ENCODE data around the gene SLC12A8.

The SLC12A8 gene

DNA sequence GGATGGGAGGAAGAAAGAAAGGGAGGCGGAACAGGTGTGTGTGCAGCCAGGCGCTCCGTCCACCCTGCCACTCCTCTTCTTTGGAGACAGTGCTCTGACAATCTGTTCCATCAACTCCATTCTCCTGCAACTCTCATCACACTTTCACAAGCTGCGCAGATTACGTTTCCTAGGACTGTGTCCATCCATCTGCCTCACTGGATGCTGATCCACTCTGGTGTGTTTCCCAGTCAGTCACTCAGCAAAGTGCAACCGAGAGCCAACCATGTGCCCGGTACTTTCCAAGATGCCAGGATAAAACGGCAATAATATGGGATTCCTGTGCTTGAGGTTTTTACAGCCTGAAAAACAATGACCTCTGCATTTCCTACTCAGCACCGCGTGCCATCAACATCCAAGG lies 59.6 kb downstream of the SLC12A8 start:
- Histone ChIP-seq H3K4me2 (ENCODE audit: low read length, poor library complexity, severe bottlenecking) (no peak overlapping the region), H3K27ac (ENCODE audit: low read length, poor library complexity, severe bottlenecking) (no peak overlapping the region), H2BK120ac (ENCODE audit: low read depth, low read length) (no peak overlapping the region), H3K27me3 (ENCODE audit: control insufficient read depth in 1 of 2, insufficient read depth in 1 of 2, low read length in 2 of 2) (no peaks in the 10 kb centered on the region), H3K4me1 (ENCODE audit: control insufficient read depth, insufficient read depth, low read depth, low read length) (peaks cover 16% of the 10 kb centered on the region), H3K4ac (ENCODE audit: low read depth in 1 of 2, low read length in 2 of 2) (no peak overlapping the region), H3K9me3 (ENCODE audit: control insufficient read depth, low read length) (no peaks in the 10 kb centered on the region), H4K8ac (ENCODE audit: low read length) (no peak overlapping the region), H4K91ac (ENCODE audit: low read length) (no peak overlapping the region), H2AK5ac (ENCODE audit: low read length, severe bottlenecking) (peak overlapping the region; percentile 49), H3K18ac (ENCODE audit: low read depth in 1 of 2, low read length in 2 of 2) (no peak overlapping the region), H2AFZ (ENCODE audit: low read depth, low read length) (no peak overlapping the region), H3K79me1 (replicated peaks; ENCODE audit: low read length, poor library complexity, severe bottlenecking) (no peaks in the 10 kb centered on the region), H3K9ac (ENCODE audit: low read length) (no peak overlapping the region), H3K23ac (ENCODE audit: low read length in 2 of 2) (no peak overlapping the region), H2BK15ac (ENCODE audit: low read depth, poor library complexity, severe bottlenecking) (no peak overlapping the region), H3K14ac (ENCODE audit: low read length in 2 of 2) (peak overlapping the region in 1 of 2 experiments; percentile 82), H3K36me3 (ENCODE audit: control insufficient read depth in 1 of 2, insufficient read depth in 2 of 2, low read depth in 1 of 2, low read length in 2 of 2) (peaks cover 0 to 4% of the 10 kb centered on the region in 2 experiments), H2BK12ac (ENCODE audit: low read length in 2 of 2) (peak overlapping the region; percentile 12 to 67), H3K4me3 (ENCODE audit: insufficient read depth in 1 of 2, low read depth in 1 of 2, low read length in 2 of 2) (no peak overlapping the region), H2BK5ac (ENCODE audit: low read depth, low read length, poor library complexity, severe bottlenecking) (no peak overlapping the region)
- no peak for DNase-seq
- WGBS = 94% methylated on average over 9 of the region's 10 CpGs

DNA sequence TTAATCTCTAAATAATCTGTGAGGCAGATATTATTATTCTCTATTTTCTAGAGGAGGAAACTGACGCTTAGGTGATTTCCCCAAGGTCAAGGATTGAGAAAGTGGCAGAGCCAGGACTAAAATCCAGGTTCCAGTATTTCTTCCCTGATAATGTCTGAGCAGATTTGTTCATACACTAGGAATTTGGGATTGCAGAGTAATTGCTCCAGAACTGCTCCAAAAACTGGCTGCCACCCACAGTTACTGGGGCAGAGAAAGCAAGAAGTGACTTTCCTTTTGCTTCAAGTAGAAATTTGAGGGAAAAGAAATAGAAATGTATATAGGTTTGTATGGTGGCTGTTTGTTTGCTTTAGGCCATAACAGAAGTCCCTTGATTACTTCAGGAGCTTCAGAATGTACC lies 60.6 kb downstream of the SLC12A8 start:
- peaks cover 0 to 4% of the 10 kb centered on the region in 2 experiments for H3K36me3 ChIP-seq (ENCODE audit: control insufficient read depth in 1 of 2, insufficient read depth in 2 of 2, low read depth in 1 of 2, low read length in 2 of 2)
- no peak overlapping the region for H4K8ac ChIP-seq (ENCODE audit: low read length)
- H2BK120ac ChIP-seq (ENCODE audit: low read depth, low read length) = no peak overlapping the region
- no peak for DNase-seq
- H3K9me3 ChIP-seq (ENCODE audit: control insufficient read depth, low read length) = no peaks in the 10 kb centered on the region
- H2AK5ac ChIP-seq (ENCODE audit: low read length, severe bottlenecking) = no peak overlapping the region
- no peak overlapping the region for H3K23ac ChIP-seq (ENCODE audit: low read length in 2 of 2)
- peak overlapping the region; percentile 50 for H3K9ac ChIP-seq (ENCODE audit: low read length)
- H2BK15ac ChIP-seq (ENCODE audit: low read depth, poor library complexity, severe bottlenecking) = no peak overlapping the region
- H2BK12ac ChIP-seq (ENCODE audit: low read length in 2 of 2) = no peak overlapping the region
- H3K4me2 ChIP-seq (ENCODE audit: low read length, poor library complexity, severe bottlenecking) = no peak overlapping the region
- 100% methylated on average over 1 of the region's 1 CpG for WGBS
- H3K18ac ChIP-seq (ENCODE audit: low read depth in 1 of 2, low read length in 2 of 2) = no peak overlapping the region
- no peak overlapping the region for H3K4ac ChIP-seq (ENCODE audit: low read depth in 1 of 2, low read length in 2 of 2)
- no peak overlapping the region for H3K4me3 ChIP-seq (ENCODE audit: insufficient read depth in 1 of 2, low read depth in 1 of 2, low read length in 2 of 2)
- H3K14ac ChIP-seq (ENCODE audit: low read length in 2 of 2) = no peak overlapping the region
- no peaks in the 10 kb centered on the region for H3K27me3 ChIP-seq (ENCODE audit: control insufficient read depth in 1 of 2, insufficient read depth in 1 of 2, low read length in 2 of 2)
- H3K79me1 ChIP-seq (replicated peaks; ENCODE audit: low read length, poor library complexity, severe bottlenecking) = no peaks in the 10 kb centered on the region
- H3K27ac ChIP-seq (ENCODE audit: low read length, poor library complexity, severe bottlenecking) = no peak overlapping the region
- no peak overlapping the region for H2AFZ ChIP-seq (ENCODE audit: low read depth, low read length)
- no peak overlapping the region for H4K91ac ChIP-seq (ENCODE audit: low read length)
- H3K4me1 ChIP-seq (ENCODE audit: control insufficient read depth, insufficient read depth, low read depth, low read length) = peaks cover 22% of the 10 kb centered on the region
- no peak overlapping the region for H2BK5ac ChIP-seq (ENCODE audit: low read depth, low read length, poor library complexity, severe bottlenecking)

DNA sequence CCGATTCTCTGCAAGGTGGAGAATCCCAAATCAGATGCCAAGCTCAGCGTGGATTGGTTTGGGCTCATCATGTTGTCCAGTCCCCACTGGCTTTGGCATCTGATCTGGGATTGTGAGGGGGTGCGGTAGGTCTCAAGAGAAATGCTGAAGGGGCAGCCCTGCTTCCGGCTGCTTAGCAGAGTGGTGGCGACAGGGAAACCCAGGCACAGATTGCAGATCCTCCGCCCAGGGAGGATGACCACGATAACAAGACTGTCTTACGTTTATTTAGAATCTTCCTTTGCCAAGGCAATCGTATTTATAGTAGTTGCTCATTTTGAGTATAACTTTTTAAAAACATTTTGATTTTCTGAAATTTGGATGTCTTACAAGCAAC lies 61.1 kb downstream of the SLC12A8 start:
- Histone ChIP-seq H3K14ac (ENCODE audit: low read length in 2 of 2) (no peak overlapping the region), H3K27me3 (ENCODE audit: control insufficient read depth in 1 of 2, insufficient read depth in 1 of 2, low read length in 2 of 2) (no peaks in the 10 kb centered on the region), H3K36me3 (ENCODE audit: control insufficient read depth in 1 of 2, insufficient read depth in 2 of 2, low read depth in 1 of 2, low read length in 2 of 2) (peaks cover 0 to 4% of the 10 kb centered on the region in 2 experiments), H2BK15ac (ENCODE audit: low read depth, poor library complexity, severe bottlenecking) (no peak overlapping the region), H3K18ac (ENCODE audit: low read depth in 1 of 2, low read length in 2 of 2) (no peak overlapping the region), H3K9me3 (ENCODE audit: control insufficient read depth, low read length) (no peaks in the 10 kb centered on the region), H3K4me2 (ENCODE audit: low read length, poor library complexity, severe bottlenecking) (no peak overlapping the region), H3K79me1 (replicated peaks; ENCODE audit: low read length, poor library complexity, severe bottlenecking) (no peaks in the 10 kb centered on the region), H2AFZ (ENCODE audit: low read depth, low read length) (no peak overlapping the region), H3K4ac (ENCODE audit: low read depth in 1 of 2, low read length in 2 of 2) (no peak overlapping the region), H3K9ac (ENCODE audit: low read length) (peak overlapping the region; percentile 50), H4K91ac (ENCODE audit: low read length) (no peak overlapping the region), H2BK5ac (ENCODE audit: low read depth, low read length, poor library complexity, severe bottlenecking) (no peak overlapping the region), H3K4me1 (ENCODE audit: control insufficient read depth, insufficient read depth, low read depth, low read length) (peaks cover 23% of the 10 kb centered on the region), H2BK120ac (ENCODE audit: low read depth, low read length) (no peak overlapping the region), H2BK12ac (ENCODE audit: low read length in 2 of 2) (no peak overlapping the region), H2AK5ac (ENCODE audit: low read length, severe bottlenecking) (peak overlapping the region; percentile 24), H3K23ac (ENCODE audit: low read length in 2 of 2) (no peak overlapping the region), H3K4me3 (ENCODE audit: insufficient read depth in 1 of 2, low read depth in 1 of 2, low read length in 2 of 2) (peak overlapping the region in 1 of 2 experiments; percentile 15), H3K27ac (ENCODE audit: low read length, poor library complexity, severe bottlenecking) (no peak overlapping the region), H4K8ac (ENCODE audit: low read length) (no peak overlapping the region)
- 94% methylated on average over 7 of the region's 9 CpGs for WGBS
- no peak for DNase-seq

DNA sequence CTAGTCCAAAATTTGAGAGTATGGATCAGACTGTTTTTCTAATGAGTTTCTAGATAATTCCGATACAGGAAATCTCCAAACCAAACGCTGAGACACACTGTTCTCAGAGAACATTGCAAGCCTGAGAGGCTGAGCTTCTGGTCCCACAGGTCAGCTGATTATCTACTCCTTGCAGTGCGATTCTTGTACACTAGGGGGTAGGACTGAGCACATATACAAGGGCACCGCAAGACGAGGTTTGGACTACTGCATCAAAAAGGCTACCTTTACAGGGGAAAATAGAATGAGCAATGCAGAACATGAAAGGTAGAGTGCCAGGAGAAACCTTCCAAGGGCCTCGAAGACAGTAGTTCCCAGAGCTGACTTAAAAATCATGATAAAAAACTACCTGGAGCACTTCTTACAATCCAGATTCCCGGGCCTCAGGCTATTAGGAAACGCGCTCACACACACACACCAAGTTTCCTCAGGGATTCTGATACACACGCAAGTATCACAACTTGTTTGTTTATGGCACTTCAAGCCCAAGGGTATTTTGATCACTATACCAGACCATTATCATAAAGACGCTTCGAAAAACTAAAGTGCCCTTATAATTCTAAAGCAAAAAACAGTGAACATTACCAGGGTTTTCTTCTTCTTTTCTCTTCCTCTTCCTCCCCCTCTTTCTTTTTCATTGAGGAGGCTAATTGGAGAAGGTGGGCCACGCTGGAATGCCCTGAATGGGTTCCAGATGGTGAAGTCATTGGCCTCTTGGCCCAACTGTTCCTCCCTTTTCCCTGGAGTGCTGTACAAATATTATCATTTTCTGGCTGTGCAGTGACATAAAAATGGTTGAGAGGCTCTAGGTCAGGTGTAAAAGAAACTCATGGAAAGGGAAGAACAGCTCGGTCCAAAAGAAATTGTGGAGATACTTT lies 61.8 kb downstream of the SLC12A8 start:
- no peaks in the 10 kb centered on the region for H3K79me1 ChIP-seq (replicated peaks; ENCODE audit: low read length, poor library complexity, severe bottlenecking)
- no peaks in the 10 kb centered on the region for H3K36me3 ChIP-seq (ENCODE audit: control insufficient read depth in 1 of 2, insufficient read depth in 2 of 2, low read depth in 1 of 2, low read length in 2 of 2)
- H2BK12ac ChIP-seq (ENCODE audit: low read length in 2 of 2) = no peak overlapping the region
- H2BK15ac ChIP-seq (ENCODE audit: low read depth, poor library complexity, severe bottlenecking) = no peak overlapping the region
- H4K8ac ChIP-seq (ENCODE audit: low read length) = no peak overlapping the region
- no peak for DNase-seq
- H3K9me3 ChIP-seq (ENCODE audit: control insufficient read depth, low read length) = no peaks in the 10 kb centered on the region
- H3K4me3 ChIP-seq (ENCODE audit: insufficient read depth in 1 of 2, low read depth in 1 of 2, low read length in 2 of 2) = peak overlapping the region in 1 of 2 experiments; percentile 15
- H4K91ac ChIP-seq (ENCODE audit: low read length) = no peak overlapping the region
- no peak overlapping the region for H3K4me2 ChIP-seq (ENCODE audit: low read length, poor library complexity, severe bottlenecking)
- H3K4me1 ChIP-seq (ENCODE audit: control insufficient read depth, insufficient read depth, low read depth, low read length) = peaks cover 23% of the 10 kb centered on the region
- no peak overlapping the region for H3K27ac ChIP-seq (ENCODE audit: low read length, poor library complexity, severe bottlenecking)
- peak overlapping the region; percentile 50 for H3K9ac ChIP-seq (ENCODE audit: low read length)
- H3K18ac ChIP-seq (ENCODE audit: low read depth in 1 of 2, low read length in 2 of 2) = no peak overlapping the region
- H3K23ac ChIP-seq (ENCODE audit: low read length in 2 of 2) = no peak overlapping the region
- no peak overlapping the region for H3K4ac ChIP-seq (ENCODE audit: low read depth in 1 of 2, low read length in 2 of 2)
- no peak overlapping the region for H3K14ac ChIP-seq (ENCODE audit: low read length in 2 of 2)
- H3K27me3 ChIP-seq (ENCODE audit: control insufficient read depth in 1 of 2, insufficient read depth in 1 of 2, low read length in 2 of 2) = no peaks in the 10 kb centered on the region
- peak overlapping the region; percentile 24 for H2AK5ac ChIP-seq (ENCODE audit: low read length, severe bottlenecking)
- WGBS = 82% methylated on average over 14 of the region's 14 CpGs
- H2BK5ac ChIP-seq (ENCODE audit: low read depth, low read length, poor library complexity, severe bottlenecking) = no peak overlapping the region
- no peak overlapping the region for H2AFZ ChIP-seq (ENCODE audit: low read depth, low read length)
- H2BK120ac ChIP-seq (ENCODE audit: low read depth, low read length) = no peak overlapping the region

All from mesenchymal stem cell (in vitro differentiated cells and primary cell).